Loucy (cell line): ENCODE results near the gene ARMH4.

Experiments
- H2AFZ ChIP-seq: fragments of 200-600 bp; sonication (generic); 2 replicates; pipeline ENCODE4 v1.6.0; 2016; ENCODE audit warnings: antibody characterized with exemption, mild to moderate bottlenecking, low read length, moderate library complexity
- H3F3A ChIP-seq: fragments of 200-600 bp; 2 replicates; pipeline ENCODE4 v1.6.0; 2016; ENCODE audit warnings: antibody characterized with exemption, low read depth, mild to moderate bottlenecking
- H3K27me3 ChIP-seq: fragments of 200-600 bp; sonication (generic); 2 replicates; pipeline ENCODE4 v1.6.1; 2014; ENCODE audit warnings: low read length, mild to moderate bottlenecking; ENCODE audit not compliant: insufficient read depth, poor library complexity, severe bottlenecking
- H3K36me3 ChIP-seq: fragments of 200-600 bp; sonication (generic); 2 replicates; pipeline ENCODE4 v1.6.1; 2016; ENCODE audit warnings: low read length; ENCODE audit not compliant: insufficient read depth
- H3K4me1 ChIP-seq: fragments of 200-600 bp; sonication (generic); 2 replicates; pipeline ENCODE4 v1.5.1; 2014; ENCODE audit warnings: low read length, mild to moderate bottlenecking; ENCODE audit not compliant: insufficient read depth, poor library complexity, severe bottlenecking
- H3K4me2 ChIP-seq: fragments of 200-600 bp; sonication (generic); 2 replicates; pipeline ENCODE4 v1.6.0; 2014; ENCODE audit warnings: antibody characterized with exemption, low read length, low read depth, mild to moderate bottlenecking; ENCODE audit not compliant: poor library complexity, severe bottlenecking
- H3K4me3 ChIP-seq: fragments of 200-600 bp; sonication (generic); 2 replicates; pipeline ENCODE4 v1.5.1; 2014; ENCODE audit warnings: low read length, mild to moderate bottlenecking, mixed read lengths; ENCODE audit not compliant: poor library complexity, severe bottlenecking
- H3K79me2 ChIP-seq: fragments of 200-600 bp; sonication (generic); 2 replicates; pipeline ENCODE4 v1.6.1; 2014; ENCODE audit warnings: low read length; ENCODE audit not compliant: insufficient read depth
- H3K9ac ChIP-seq: fragments of 200-600 bp; sonication (generic); 2 replicates; pipeline ENCODE4 v1.6.0; 2014; ENCODE audit warnings: mild to moderate bottlenecking, low read depth, low read length, moderate library complexity; ENCODE audit not compliant: poor library complexity, severe bottlenecking
- H3K9me2 ChIP-seq: fragments of 200-600 bp; sonication (generic); replicated peaks from 2 replicates; pipeline ENCODE4 v1.6.1; 2016; ENCODE audit warnings: low read depth, low read length, mixed read lengths
- H3K9me3 ChIP-seq: fragments of 200-600 bp; sonication (generic); 2 replicates; pipeline ENCODE4 v1.6.1; 2014; ENCODE audit warnings: mild to moderate bottlenecking, antibody characterized with exemption, low read length, low read depth; ENCODE audit not compliant: insufficient read depth
- H4K20me1 ChIP-seq: fragments of 200-600 bp; sonication (generic); 2 replicates; pipeline ENCODE4 v1.6.0; 2014; ENCODE audit warnings: antibody characterized with exemption, low read length, mild to moderate bottlenecking; ENCODE audit not compliant: insufficient read depth, poor library complexity, severe bottlenecking
- CTCF ChIP-seq: fragments of 200-600 bp; sonication (generic); conservative IDR thresholded peaks from 2 replicates; pipeline ENCODE4 v1.5.1; 2014; ENCODE audit warnings: mild to moderate bottlenecking, antibody characterized with exemption, low read length
- EZH2phosphoT487 ChIP-seq: fragments of 200-600 bp; IDR thresholded peaks from 2 replicates; pipeline ENCODE4 v1.6.1; 2018; ENCODE audit warnings: antibody characterized with exemption, mild to moderate bottlenecking, moderate library complexity, borderline replicate concordance

The ARMH4 gene

GRCh38 chr14:58054100-58054499, 97.9 kb downstream of the ARMH4 start:
- Histone ChIP-seq H3K9me3 (no peaks in the 10 kb centered on the region), H3K9ac (no peak overlapping the region), H3K9me2 (no peaks in the 10 kb centered on the region), H3F3A (no peaks in the 10 kb centered on the region), H4K20me1 (no peaks in the 10 kb centered on the region), H3K79me2 (no peaks in the 10 kb centered on the region), H3K27me3 (no peaks in the 10 kb centered on the region), H3K4me3 (no peak overlapping the region), H3K4me1 (no peaks in the 10 kb centered on the region), H2AFZ (no peak overlapping the region), H3K4me2 (no peak overlapping the region), H3K36me3 (no peaks in the 10 kb centered on the region)
- TF ChIP-seq CTCF (no peak), EZH2phosphoT487 (no peak)

- Histone ChIP-seq H3K4me3 (no peak overlapping the region), H3K9ac (no peak overlapping the region), H3K79me2 (no peaks in the 10 kb centered on the region), H4K20me1 (no peaks in the 10 kb centered on the region), H2AFZ (no peak overlapping the region), H3K4me1 (no peaks in the 10 kb centered on the region), H3K4me2 (no peak overlapping the region), H3K36me3 (no peaks in the 10 kb centered on the region), H3F3A (no peaks in the 10 kb centered on the region), H3K9me2 (no peaks in the 10 kb centered on the region), H3K9me3 (no peaks in the 10 kb centered on the region), H3K27me3 (no peaks in the 10 kb centered on the region)
- TF ChIP-seq EZH2phosphoT487 (no peak), CTCF (no peak)
Observed at GRCh38 chr14:58048219-58048618, 103.8 kb downstream of the ARMH4 start.

- no peaks in the 10 kb centered on the region for H3K9me2 ChIP-seq
- no peaks in the 10 kb centered on the region for H3F3A ChIP-seq
- H3K27me3 ChIP-seq = no peaks in the 10 kb centered on the region
- TF ChIP-seq EZH2phosphoT487 (no peak), CTCF (no peak)
- H3K9ac ChIP-seq = no peak overlapping the region
- no peak overlapping the region for H3K4me3 ChIP-seq
- no peaks in the 10 kb centered on the region for H3K9me3 ChIP-seq
- H2AFZ ChIP-seq = no peak overlapping the region
- no peaks in the 10 kb centered on the region for H3K79me2 ChIP-seq
- H4K20me1 ChIP-seq = no peaks in the 10 kb centered on the region
- H3K4me2 ChIP-seq = no peak overlapping the region
- no peaks in the 10 kb centered on the region for H3K36me3 ChIP-seq
- H3K4me1 ChIP-seq = no peaks in the 10 kb centered on the region
Observed at GRCh38 chr14:58027904-58028303, 124.1 kb downstream of the ARMH4 start.
